Prostate gland (tissue), 2 donors: ENCODE results near the gene COL4A6.

ENCODE experiments used
- POLR2A ChIP-seq: fragments of 450-650 bp; IDR thresholded peaks from one replicate; pipeline ENCODE4 v1.6.1; 2016; ENCODE audit warnings: antibody characterized with exemption, mild to moderate bottlenecking
- TF ChIP-seq, protein P1 (sequence below), 4 experiments: fragments of 200-600 bp in 2 of 4; fragments of 450-650 bp in 2 of 4; sonication (generic) in 2 of 4; IDR thresholded peaks; 1 replicate in 3 of 4; 2 replicates in 1 of 4; pipeline ENCODE4 v1.5.1; 2016 to 2019; ENCODE audit warnings: antibody characterized with exemption in 4 of 4, mild to moderate bottlenecking in 2 of 4, moderate library complexity in 2 of 4

DNA sequence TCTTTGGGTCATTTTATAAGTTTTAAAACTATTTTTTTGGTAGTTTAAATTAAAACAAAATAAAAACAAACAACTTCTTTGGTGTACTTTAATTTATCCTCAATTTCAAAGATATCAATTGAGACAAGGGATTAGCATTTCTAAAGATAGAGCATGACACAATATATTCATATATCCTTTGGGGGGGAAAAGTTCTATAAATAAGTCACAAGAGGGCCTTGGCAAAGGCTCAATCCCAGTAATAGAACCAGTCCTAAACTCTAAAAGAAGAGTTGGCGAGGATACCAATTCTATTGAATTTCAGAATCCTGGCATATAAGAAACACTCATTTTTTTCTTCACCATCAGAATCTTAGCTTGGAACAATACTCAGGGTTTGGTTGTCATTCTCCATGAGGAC is 89.7 kb downstream of the COL4A6 start:
- TF ChIP-seq, protein P1, sequence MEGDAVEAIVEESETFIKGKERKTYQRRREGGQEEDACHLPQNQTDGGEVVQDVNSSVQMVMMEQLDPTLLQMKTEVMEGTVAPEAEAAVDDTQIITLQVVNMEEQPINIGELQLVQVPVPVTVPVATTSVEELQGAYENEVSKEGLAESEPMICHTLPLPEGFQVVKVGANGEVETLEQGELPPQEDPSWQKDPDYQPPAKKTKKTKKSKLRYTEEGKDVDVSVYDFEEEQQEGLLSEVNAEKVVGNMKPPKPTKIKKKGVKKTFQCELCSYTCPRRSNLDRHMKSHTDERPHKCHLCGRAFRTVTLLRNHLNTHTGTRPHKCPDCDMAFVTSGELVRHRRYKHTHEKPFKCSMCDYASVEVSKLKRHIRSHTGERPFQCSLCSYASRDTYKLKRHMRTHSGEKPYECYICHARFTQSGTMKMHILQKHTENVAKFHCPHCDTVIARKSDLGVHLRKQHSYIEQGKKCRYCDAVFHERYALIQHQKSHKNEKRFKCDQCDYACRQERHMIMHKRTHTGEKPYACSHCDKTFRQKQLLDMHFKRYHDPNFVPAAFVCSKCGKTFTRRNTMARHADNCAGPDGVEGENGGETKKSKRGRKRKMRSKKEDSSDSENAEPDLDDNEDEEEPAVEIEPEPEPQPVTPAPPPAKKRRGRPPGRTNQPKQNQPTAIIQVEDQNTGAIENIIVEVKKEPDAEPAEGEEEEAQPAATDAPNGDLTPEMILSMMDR (IDR thresholded peaks at IDR 0.05): no peak
- TF ChIP-seq POLR2A: no peak
